ENCODE data around the gene PYDC2.

DNA sequence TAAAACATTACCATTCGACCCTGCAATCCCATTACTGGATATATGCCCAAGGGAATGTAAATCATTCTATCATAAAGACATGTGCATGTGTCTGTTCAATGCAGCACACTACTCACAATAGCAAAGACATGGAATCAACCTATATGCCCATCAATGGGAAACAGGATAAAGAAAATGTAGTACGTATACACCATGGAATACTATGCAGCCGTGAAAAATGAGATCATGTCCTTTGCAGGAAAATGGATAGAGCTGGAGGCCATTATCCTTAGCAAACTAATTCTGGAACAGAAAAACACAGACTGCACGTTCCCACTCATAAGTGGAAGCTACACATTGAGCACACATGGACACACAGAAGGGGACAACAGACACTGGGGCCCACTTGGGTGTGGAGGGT, 20.4 kb upstream of the PYDC2 start:
- TF ChIP-seq, protein P1, sequence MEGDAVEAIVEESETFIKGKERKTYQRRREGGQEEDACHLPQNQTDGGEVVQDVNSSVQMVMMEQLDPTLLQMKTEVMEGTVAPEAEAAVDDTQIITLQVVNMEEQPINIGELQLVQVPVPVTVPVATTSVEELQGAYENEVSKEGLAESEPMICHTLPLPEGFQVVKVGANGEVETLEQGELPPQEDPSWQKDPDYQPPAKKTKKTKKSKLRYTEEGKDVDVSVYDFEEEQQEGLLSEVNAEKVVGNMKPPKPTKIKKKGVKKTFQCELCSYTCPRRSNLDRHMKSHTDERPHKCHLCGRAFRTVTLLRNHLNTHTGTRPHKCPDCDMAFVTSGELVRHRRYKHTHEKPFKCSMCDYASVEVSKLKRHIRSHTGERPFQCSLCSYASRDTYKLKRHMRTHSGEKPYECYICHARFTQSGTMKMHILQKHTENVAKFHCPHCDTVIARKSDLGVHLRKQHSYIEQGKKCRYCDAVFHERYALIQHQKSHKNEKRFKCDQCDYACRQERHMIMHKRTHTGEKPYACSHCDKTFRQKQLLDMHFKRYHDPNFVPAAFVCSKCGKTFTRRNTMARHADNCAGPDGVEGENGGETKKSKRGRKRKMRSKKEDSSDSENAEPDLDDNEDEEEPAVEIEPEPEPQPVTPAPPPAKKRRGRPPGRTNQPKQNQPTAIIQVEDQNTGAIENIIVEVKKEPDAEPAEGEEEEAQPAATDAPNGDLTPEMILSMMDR (IDR thresholded peaks at IDR 0.05): no peak
- TF ChIP-seq GTF2I (CRISPR knock-in tag; conservative IDR thresholded peaks at IDR 0.05) (no peak), ZBTB21 (CRISPR knock-in tag; IDR thresholded peaks at IDR 0.05; ENCODE audit: borderline replicate concordance) (no peak), ZNF263 (CRISPR knock-in tag; IDR thresholded peaks at IDR 0.05; ENCODE audit: low read depth) (no peak), FOXK1 (CRISPR knock-in tag; IDR thresholded peaks at IDR 0.05) (no peak), ZNF121 (CRISPR knock-in tag; IDR thresholded peaks at IDR 0.05) (no peak), NFYB (CRISPR knock-in tag; conservative IDR thresholded peaks at IDR 0.05; ENCODE audit: low read depth) (no peak)
- TF ChIP-seq, protein P2, sequence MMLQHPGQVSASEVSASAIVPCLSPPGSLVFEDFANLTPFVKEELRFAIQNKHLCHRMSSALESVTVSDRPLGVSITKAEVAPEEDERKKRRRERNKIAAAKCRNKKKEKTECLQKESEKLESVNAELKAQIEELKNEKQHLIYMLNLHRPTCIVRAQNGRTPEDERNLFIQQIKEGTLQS (CRISPR knock-in tag; conservative IDR thresholded peaks at IDR 0.05): no peak
